Calu3 (cell line): ENCODE results near the gene ADGRF4. TPM values are rescaled to one million over a fixed set of nuclear protein-coding genes. Genes with fewer than 3 reads are reported as not detected.

Source experiments
- BruUV-seq: library from RNA; stranded (reverse); fragments of 400-500 nt; replicated peaks from 2 replicates; lab custom pipeline; 2021; lab: Mats Ljungman, UMichigan
- CTCF ChIA-PET: fragments of 300-600 bp; sonication (Branson Sonifier 250); formaldehyde crosslinking; loops from one replicate; lab custom pipeline; 2022; ENCODE audit warnings: antibody characterized with exemption; lab: Charles Lee
- DNase-seq: peaks from one replicate; pipeline ENCODE4 v3.0.0; 2022
- H3K27ac Mint-ChIP-seq: one replicate; pipeline ENCODE4 v1.8.0; 2022; ENCODE audit warnings: mixed read lengths; ENCODE audit not compliant: unreplicated experiment
- H3K27me3 Mint-ChIP-seq: one replicate; pipeline ENCODE4 v1.8.0; 2022; ENCODE audit warnings: mixed read lengths; ENCODE audit not compliant: unreplicated experiment
- H3K36me3 Mint-ChIP-seq: one replicate; pipeline ENCODE4 v1.8.0; 2022; ENCODE audit warnings: mild to moderate bottlenecking, moderate library complexity, mixed read lengths; ENCODE audit not compliant: insufficient read depth, unreplicated experiment
- H3K4me1 Mint-ChIP-seq: one replicate; pipeline ENCODE4 v1.8.0; 2022; ENCODE audit warnings: mild to moderate bottlenecking, low read depth, mixed read lengths; ENCODE audit not compliant: unreplicated experiment
- H3K4me3 Mint-ChIP-seq: one replicate; pipeline ENCODE4 v1.8.0; 2022; ENCODE audit warnings: mild to moderate bottlenecking, low read depth, moderate library complexity, mixed read lengths; ENCODE audit not compliant: unreplicated experiment
- H3K9me3 Mint-ChIP-seq: one replicate; pipeline ENCODE4 v1.8.0; 2022; ENCODE audit warnings: low read depth, mixed read lengths; ENCODE audit not compliant: unreplicated experiment
- CTCF ChIP-seq: fragments of 200-600 bp; IDR thresholded peaks from one replicate; pipeline ENCODE4 v1.8.0; 2022; ENCODE audit warnings: antibody characterized with exemption; ENCODE audit not compliant: unreplicated experiment
- intact Hi-C: fragments of 100-400 bp; cut with micrococcal nuclease; formaldehyde crosslinking; loops from one replicate; pipeline ENCODE4 v1.10.0; 2022; ENCODE audit not compliant: unreplicated experiment
- total RNA-seq: library from RNA; stranded (reverse); gene quantifications from 2 replicates; pipeline ENCODE4 v1.2.3, GENCODE V29; 2022

Gene ADGRF4
- total RNA-seq, 1 experiment from 2014 or later = 7.3 TPM

GRCh38 chr6:47729457-47729856 lies 31.1 kb downstream of the ADGRF4 start:
- Mint-ChIP-seq H3K27me3 (no peaks in the 10 kb centered on the region), H3K36me3 (peaks cover 12% of the 10 kb centered on the region), H3K27ac (peak overlapping the region; percentile 98), H3K4me1 (peaks cover 48% of the 10 kb centered on the region), H3K4me3 (no peak overlapping the region), H3K9me3 (no peaks in the 10 kb centered on the region)
- intact Hi-C loops = loop anchor here (2.0 kb wide), 1 partner anchor 29 kb away; no protein-coding TSS in a partner anchor
- no peak for TF ChIP-seq CTCF
- CTCF ChIA-PET = interaction anchor here (0.6 to 2.9 kb wide), 7 partner anchors 9 to 623 kb away, joined by 3 to 10 read pairs (median 3); no protein-coding TSS in a partner anchor
- DNase-seq = no peak
- no TSS peak for BruUV-seq

GRCh38 chr6:47733879-47734558 lies 35.6 kb downstream of the ADGRF4 start:
- no peaks in the 10 kb centered on the region for H3K27me3 Mint-ChIP-seq
- H3K9me3 Mint-ChIP-seq = no peaks in the 10 kb centered on the region
- peak; percentile 54 for TF ChIP-seq CTCF
- intact Hi-C loops = loop anchor here (1.0 to 5.0 kb wide), 4 partner anchors 47 to 319 kb away; no protein-coding TSS in a partner anchor
- BruUV-seq = no TSS peak
- CTCF ChIA-PET = interaction anchor here (0.7 to 1.9 kb wide), 12 partner anchors 9 to 808 kb away, joined by 3 to 22 read pairs (median 4); no protein-coding TSS in a partner anchor
- H3K4me3 Mint-ChIP-seq = no peak overlapping the region
- peaks cover 8% of the 10 kb centered on the region for H3K36me3 Mint-ChIP-seq
- H3K27ac Mint-ChIP-seq = no peak overlapping the region
- H3K4me1 Mint-ChIP-seq = peaks cover 45% of the 10 kb centered on the region
- DNase-seq = peak; percentile 48

GRCh38 chr6:47734831-47735481 lies 36.6 kb downstream of the ADGRF4 start:
- Mint-ChIP-seq H3K27ac (no peak overlapping the region), H3K9me3 (no peaks in the 10 kb centered on the region), H3K4me3 (no peak overlapping the region), H3K36me3 (peaks cover 6% of the 10 kb centered on the region), H3K4me1 (peaks cover 35% of the 10 kb centered on the region), H3K27me3 (no peaks in the 10 kb centered on the region)
- CTCF ChIA-PET = interaction anchor here (0.7 to 1.9 kb wide), 11 partner anchors 10 to 327 kb away, joined by 3 to 22 read pairs (median 4); no protein-coding TSS in a partner anchor
- no peak for TF ChIP-seq CTCF
- intact Hi-C loops = loop anchor here (1.0 to 5.0 kb wide), 4 partner anchors 46 to 320 kb away; no protein-coding TSS in a partner anchor
- no peak for DNase-seq
- BruUV-seq = no TSS peak

GRCh38 chr6:47736083-47736700 lies 37.8 kb downstream of the ADGRF4 start:
- DNase-seq = no peak
- no TSS peak for BruUV-seq
- intact Hi-C loops = no loop called here
- no peak overlapping the region for H3K27ac Mint-ChIP-seq
- CTCF ChIA-PET = interaction anchor here (0.7 kb wide), 1 partner anchor 15 kb away, joined by 4 read pairs; no protein-coding TSS in a partner anchor
- H3K27me3 Mint-ChIP-seq = no peaks in the 10 kb centered on the region
- peaks cover 6% of the 10 kb centered on the region for H3K36me3 Mint-ChIP-seq
- H3K4me3 Mint-ChIP-seq = no peak overlapping the region
- H3K9me3 Mint-ChIP-seq = no peaks in the 10 kb centered on the region
- peaks cover 29% of the 10 kb centered on the region for H3K4me1 Mint-ChIP-seq
- TF ChIP-seq CTCF = no peak
